Activated CD4-positive, alpha-beta T cell treated with anti-CD3 and anti-CD28 coated beads, Interleukin-2, amount 10 ng/mL, durations not matched to agents 24 days and 14 days (primary cell): ENCODE results near the gene DIAPH3. TPM values are rescaled to one million over a fixed set of nuclear protein-coding genes. Genes with fewer than 3 reads are reported as not detected.

Source experiments
- DNase-seq: peaks from one replicate; pipeline ENCODE4 v3.0.0; 2022
- H3K27ac Mint-ChIP-seq: one replicate; pipeline ENCODE4 v1.8.0; 2022; ENCODE audit warnings: mild to moderate bottlenecking, mixed read lengths
- H3K27me3 Mint-ChIP-seq: one replicate; pipeline ENCODE4 v1.8.0; 2022; ENCODE audit warnings: mixed read lengths
- H3K36me3 Mint-ChIP-seq: one replicate; pipeline ENCODE4 v1.8.0; 2022; ENCODE audit warnings: low read depth, mild to moderate bottlenecking, mixed read lengths
- H3K4me1 Mint-ChIP-seq: one replicate; pipeline ENCODE4 v1.8.0; 2021; ENCODE audit warnings: mixed read lengths
- H3K4me3 Mint-ChIP-seq: one replicate; pipeline ENCODE4 v1.8.0; 2022; ENCODE audit warnings: mild to moderate bottlenecking, moderate library complexity, mixed read lengths
- H3K9me3 Mint-ChIP-seq: one replicate; pipeline ENCODE4 v1.8.0; 2021; ENCODE audit warnings: mixed read lengths
- intact Hi-C: fragments of 100-400 bp; cut with micrococcal nuclease; formaldehyde crosslinking; loops from one replicate; pipeline ENCODE4 v1.15.1; 2023
- total RNA-seq: library from RNA; stranded (reverse); gene quantifications from 2 replicates; pipeline ENCODE4 v1.2.3, GENCODE V29; 2022

The DIAPH3 gene
- total RNA-seq, 1 donor from 2014 or later: 26.6 TPM

GRCh38 chr13:59635589-59635988 lies 528.1 kb downstream of the DIAPH3 start:
- Mint-ChIP-seq H3K27ac (no peak overlapping the region), H3K4me3 (no peak overlapping the region), H3K27me3 (no peaks in the 10 kb centered on the region), H3K9me3 (no peaks in the 10 kb centered on the region), H3K36me3 (no peaks in the 10 kb centered on the region), H3K4me1 (no peaks in the 10 kb centered on the region)
- no peak for DNase-seq
- intact Hi-C loops: no loop called here

- Mint-ChIP-seq H3K27ac (no peak overlapping the region), H3K9me3 (no peaks in the 10 kb centered on the region), H3K27me3 (no peaks in the 10 kb centered on the region), H3K36me3 (no peaks in the 10 kb centered on the region), H3K4me1 (no peaks in the 10 kb centered on the region), H3K4me3 (no peak overlapping the region)
- DNase-seq: no peak
- intact Hi-C loops: no loop called here
Measured at GRCh38 chr13:59633290-59633689, 530.4 kb downstream of the DIAPH3 start.

GRCh38 chr13:59631271-59631670 lies 532.5 kb downstream of the DIAPH3 start:
- no peaks in the 10 kb centered on the region for H3K4me1 Mint-ChIP-seq
- intact Hi-C loops: no loop called here
- no peaks in the 10 kb centered on the region for H3K36me3 Mint-ChIP-seq
- H3K27me3 Mint-ChIP-seq: no peaks in the 10 kb centered on the region
- H3K4me3 Mint-ChIP-seq: no peak overlapping the region
- DNase-seq: no peak
- H3K9me3 Mint-ChIP-seq: no peaks in the 10 kb centered on the region
- no peak overlapping the region for H3K27ac Mint-ChIP-seq

- Mint-ChIP-seq H3K4me1 (no peaks in the 10 kb centered on the region), H3K27ac (no peak overlapping the region), H3K9me3 (no peaks in the 10 kb centered on the region), H3K36me3 (no peaks in the 10 kb centered on the region), H3K4me3 (no peak overlapping the region), H3K27me3 (no peaks in the 10 kb centered on the region)
- DNase-seq: no peak
- intact Hi-C loops: no loop called here
Measured at GRCh38 chr13:59625111-59625510, 538.6 kb downstream of the DIAPH3 start.

- Mint-ChIP-seq H3K9me3 (no peaks in the 10 kb centered on the region), H3K27me3 (no peaks in the 10 kb centered on the region), H3K36me3 (no peaks in the 10 kb centered on the region), H3K27ac (no peak overlapping the region), H3K4me3 (no peak overlapping the region), H3K4me1 (no peaks in the 10 kb centered on the region)
- DNase-seq: no peak
- intact Hi-C loops: no loop called here
Measured at GRCh38 chr13:59623206-59623915, 540.4 kb downstream of the DIAPH3 start.

- intact Hi-C loops: no loop called here
- H3K27ac Mint-ChIP-seq: no peak overlapping the region
- no peak overlapping the region for H3K4me3 Mint-ChIP-seq
- H3K36me3 Mint-ChIP-seq: no peaks in the 10 kb centered on the region
- no peak for DNase-seq
- H3K27me3 Mint-ChIP-seq: no peaks in the 10 kb centered on the region
- no peaks in the 10 kb centered on the region for H3K4me1 Mint-ChIP-seq
- peaks cover 3% of the 10 kb centered on the region for H3K9me3 Mint-ChIP-seq
Measured at GRCh38 chr13:59621773-59622172, 542.0 kb downstream of the DIAPH3 start.

Other genes starting within 250 kb of the DIAPH3 start
- 19.4 and 19.7 TPM in 2 replicates for gene TDRD3, start 233.3 kb upstream of the DIAPH3 start, total RNA-seq